Activated T-cell treated with anti-CD3 and anti-CD28 coated beads, Interleukin-2, amount 50 U/mL, for 4 hours (primary cell): ENCODE data around the gene TRPV5. TPM values are rescaled to one million over a fixed set of nuclear protein-coding genes. Genes with fewer than 3 reads are reported as not detected.

Experiments
- ATAC-seq, 2 donors: fragments of 200-7000 bp; cut with Tn5 transposase; one replicate each; pipeline ENCODE4 v1.10.0; 2021
- DNase-seq: peaks from one replicate; pipeline ENCODE4 v3.0.0-alpha.2; 2020
- H3K27me3 Mint-ChIP-seq: one replicate; pipeline ENCODE4 v1.8.0; 2021; ENCODE audit warnings: low read depth, mixed read lengths
- H3K36me3 Mint-ChIP-seq: one replicate; pipeline ENCODE4 v1.8.0; 2022; ENCODE audit warnings: mixed read lengths; ENCODE audit not compliant: insufficient read depth
- H3K4me1 Mint-ChIP-seq: one replicate; pipeline ENCODE4 v1.8.0; 2021; ENCODE audit warnings: low read depth, mixed read lengths
- H3K4me3 Mint-ChIP-seq: one replicate; pipeline ENCODE4 v1.8.0; 2021; ENCODE audit warnings: mild to moderate bottlenecking, moderate library complexity, mixed read lengths
- H3K9me3 Mint-ChIP-seq: one replicate; pipeline ENCODE4 v1.8.0; 2021; ENCODE audit warnings: mixed read lengths
- total RNA-seq, 3 donors: library from RNA; stranded (reverse); gene quantifications; one replicate each; pipeline ENCODE4 v1.2.1, GENCODE V29; 2021

Gene TRPV5
- total RNA-seq, 3 donors from 2014 or later = not detected

DNA sequence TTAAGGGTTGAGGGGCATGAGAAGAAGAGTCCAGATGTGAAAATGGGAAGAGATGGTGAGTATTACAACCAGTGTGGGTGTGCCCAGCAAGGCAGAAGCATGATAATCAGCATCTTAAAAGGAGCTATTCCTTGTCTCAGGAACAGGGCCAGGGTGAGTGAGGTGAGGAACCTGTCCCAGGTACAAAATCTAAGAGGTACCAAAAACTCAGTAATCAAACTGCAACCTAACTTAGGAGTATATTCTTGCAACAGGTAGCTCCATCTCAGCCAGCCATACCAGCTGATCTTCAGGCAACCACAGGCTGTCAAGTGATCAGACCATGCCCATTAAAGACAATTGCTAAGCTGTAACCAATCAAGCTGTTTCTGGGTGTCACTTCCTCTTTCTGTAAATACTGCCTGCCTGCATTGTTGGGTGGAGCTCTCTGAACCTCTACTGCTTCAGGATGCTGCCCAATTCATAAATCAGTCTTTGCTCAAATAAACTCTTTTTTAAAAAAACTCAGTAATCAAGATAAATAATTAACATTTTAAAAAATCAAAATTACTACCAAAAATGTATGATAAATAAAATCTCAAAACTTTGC is 21.2 kb upstream of the TRPV5 start:
- Mint-ChIP-seq H3K4me1 (no peaks in the 10 kb centered on the region), H3K9me3 (peaks cover 29% of the 10 kb centered on the region), H3K36me3 (no peaks in the 10 kb centered on the region), H3K27me3 (peaks cover 30% of the 10 kb centered on the region), H3K4me3 (no peak overlapping the region)
- DNase-seq (no peak), ATAC-seq (no peak)

DNA sequence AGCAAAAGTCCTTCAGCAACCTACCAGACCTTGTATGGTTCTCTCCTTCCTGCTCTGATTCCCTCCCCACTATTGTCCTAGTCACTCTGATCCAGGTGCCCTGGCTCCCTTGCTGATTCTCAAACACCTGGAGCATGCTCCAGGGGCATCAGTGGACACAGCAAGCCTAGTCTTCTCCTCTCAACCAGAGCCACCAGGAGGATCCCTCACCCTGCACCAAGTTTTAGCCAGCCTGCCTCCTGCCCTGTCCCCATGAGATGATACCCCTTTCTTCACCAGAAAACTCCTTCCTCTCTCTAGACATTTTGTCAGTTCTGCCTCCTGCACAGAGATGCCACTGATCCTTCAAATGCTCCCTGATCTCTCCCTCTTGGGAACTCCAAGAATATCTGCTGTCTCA is 16.7 kb upstream of the TRPV5 start:
- peaks cover 15% of the 10 kb centered on the region for H3K9me3 Mint-ChIP-seq
- ATAC-seq = no peak
- H3K27me3 Mint-ChIP-seq = peaks cover 27% of the 10 kb centered on the region
- H3K4me3 Mint-ChIP-seq = no peak overlapping the region
- no peaks in the 10 kb centered on the region for H3K36me3 Mint-ChIP-seq
- DNase-seq = no peak
- H3K4me1 Mint-ChIP-seq = no peaks in the 10 kb centered on the region

DNA sequence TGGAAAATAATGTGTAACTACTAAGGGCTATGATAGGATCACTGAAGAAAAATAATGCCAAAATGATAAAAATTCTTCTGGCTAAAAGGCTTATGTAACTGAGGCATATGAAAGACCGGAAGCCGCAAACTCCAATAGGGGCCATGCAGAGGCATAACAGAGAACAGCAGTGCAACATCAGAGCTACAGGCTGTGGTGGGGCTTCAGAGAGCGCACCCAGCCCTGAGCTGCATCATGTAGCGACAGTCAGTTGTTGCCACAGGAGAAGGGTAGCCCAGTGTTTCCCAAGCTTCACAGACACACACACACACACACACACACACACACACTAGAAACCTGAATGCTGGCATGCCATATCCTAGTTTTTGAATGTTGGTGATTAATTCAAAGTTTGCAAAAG is 15.1 kb upstream of the TRPV5 start:
- Mint-ChIP-seq H3K36me3 (no peaks in the 10 kb centered on the region), H3K4me3 (no peak overlapping the region), H3K27me3 (peaks cover 26% of the 10 kb centered on the region), H3K4me1 (no peaks in the 10 kb centered on the region), H3K9me3 (peaks cover 4% of the 10 kb centered on the region)
- no peak for ATAC-seq
- DNase-seq = no peak

DNA sequence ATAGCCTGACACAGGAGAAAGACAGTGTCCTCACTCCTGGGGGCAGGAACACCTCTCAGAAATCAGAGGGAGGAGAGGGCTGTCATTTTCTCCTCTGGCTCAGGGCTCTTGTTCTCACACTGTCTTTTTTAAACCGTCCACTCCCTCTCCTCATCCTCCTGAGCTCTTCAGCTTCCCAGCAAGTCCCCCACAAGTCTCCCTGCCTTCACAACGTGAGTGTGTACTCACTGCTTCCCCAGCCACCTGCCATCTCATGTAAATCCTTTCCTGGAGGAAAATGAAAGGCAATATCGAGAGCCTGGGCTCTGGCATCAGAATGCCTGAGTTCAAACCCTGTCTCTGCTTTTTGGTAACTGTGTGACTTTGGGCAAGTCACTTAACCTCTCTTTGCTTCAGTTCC is 11.5 kb upstream of the TRPV5 start:
- no peak for ATAC-seq
- H3K4me3 Mint-ChIP-seq = no peak overlapping the region
- H3K4me1 Mint-ChIP-seq = no peaks in the 10 kb centered on the region
- H3K9me3 Mint-ChIP-seq = no peaks in the 10 kb centered on the region
- peaks cover 8% of the 10 kb centered on the region for H3K27me3 Mint-ChIP-seq
- H3K36me3 Mint-ChIP-seq = no peaks in the 10 kb centered on the region
- no peak for DNase-seq

DNA sequence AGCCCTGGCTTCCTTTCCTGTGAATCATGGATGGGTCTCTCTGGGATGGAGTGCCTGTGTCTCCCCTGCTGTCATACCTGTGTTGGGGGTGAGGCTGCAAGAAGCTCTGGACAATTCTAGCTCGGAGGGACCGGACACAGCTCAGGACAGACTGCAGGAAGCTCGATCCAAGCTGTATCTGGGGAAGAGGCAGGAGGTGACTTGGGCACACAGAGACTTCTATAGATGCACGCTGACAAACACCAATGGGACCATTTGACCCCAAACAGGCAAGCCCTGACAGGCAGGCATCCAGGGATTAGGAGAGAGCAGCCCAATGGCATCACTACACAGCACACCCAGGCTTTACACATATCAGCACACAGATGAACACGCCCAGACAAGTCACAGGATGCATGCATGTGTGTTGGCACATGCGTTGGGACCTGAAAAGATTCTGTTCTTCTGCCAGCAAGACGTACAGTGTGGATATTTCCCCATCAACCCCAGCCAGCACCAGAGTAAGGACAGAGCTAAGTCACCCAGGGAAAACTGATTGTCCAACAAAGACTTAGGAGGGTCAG is 10.2 kb upstream of the TRPV5 start:
- no peak overlapping the region for H3K4me3 Mint-ChIP-seq
- DNase-seq (no peak), ATAC-seq (no peak)
- H3K27me3 Mint-ChIP-seq = peaks cover 5% of the 10 kb centered on the region
- H3K36me3 Mint-ChIP-seq = no peaks in the 10 kb centered on the region
- H3K4me1 Mint-ChIP-seq = no peaks in the 10 kb centered on the region
- H3K9me3 Mint-ChIP-seq = no peaks in the 10 kb centered on the region

DNA sequence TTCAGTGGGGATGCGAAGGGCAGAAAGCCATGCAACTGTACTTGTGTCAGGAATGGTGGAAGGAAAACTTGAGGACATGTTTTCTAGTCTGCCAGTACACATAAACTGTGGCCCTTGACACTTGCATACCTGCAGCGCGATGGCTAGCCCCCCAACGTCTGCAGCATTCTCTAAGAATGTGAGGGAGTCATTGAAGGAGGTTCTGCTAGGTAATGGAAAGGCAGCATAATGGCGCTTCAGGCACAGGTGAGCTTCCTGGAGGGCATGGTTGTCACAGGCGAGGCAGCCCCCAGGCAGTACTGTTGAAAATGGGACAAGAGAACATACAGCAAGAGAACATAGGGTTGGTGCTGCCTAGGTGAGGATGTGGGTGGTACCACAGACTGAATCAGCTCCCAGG is 9.2 kb upstream of the TRPV5 start:
- no peak overlapping the region for H3K4me3 Mint-ChIP-seq
- ATAC-seq = no peak
- no peaks in the 10 kb centered on the region for H3K4me1 Mint-ChIP-seq
- DNase-seq = no peak
- peaks cover 5% of the 10 kb centered on the region for H3K27me3 Mint-ChIP-seq
- H3K9me3 Mint-ChIP-seq = no peaks in the 10 kb centered on the region
- H3K36me3 Mint-ChIP-seq = no peaks in the 10 kb centered on the region

DNA sequence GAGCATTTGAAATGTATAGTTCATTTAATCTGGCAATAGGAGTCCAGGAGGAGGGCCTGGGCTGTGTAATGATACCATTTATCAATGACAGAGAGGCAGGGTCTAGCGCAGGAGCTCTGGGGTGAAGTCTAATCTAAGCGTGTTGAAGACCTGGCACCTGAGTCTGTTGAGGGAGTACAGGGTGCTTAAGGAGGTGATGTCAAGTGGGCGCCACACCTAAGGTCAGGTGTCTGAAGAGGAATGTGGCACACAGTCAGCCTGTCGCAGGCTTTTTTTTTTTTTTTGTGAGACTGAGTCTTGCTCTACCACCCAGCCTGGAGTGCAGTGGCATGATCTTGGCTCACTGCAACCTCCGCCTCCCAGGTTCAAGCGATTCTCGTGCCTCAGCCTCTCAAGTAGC is 8.0 kb upstream of the TRPV5 start:
- ATAC-seq = no peak
- H3K9me3 Mint-ChIP-seq = no peaks in the 10 kb centered on the region
- H3K36me3 Mint-ChIP-seq = no peaks in the 10 kb centered on the region
- H3K4me1 Mint-ChIP-seq = no peaks in the 10 kb centered on the region
- peaks cover under 1% of the 10 kb centered on the region for H3K27me3 Mint-ChIP-seq
- H3K4me3 Mint-ChIP-seq = no peak overlapping the region
- DNase-seq = no peak

DNA sequence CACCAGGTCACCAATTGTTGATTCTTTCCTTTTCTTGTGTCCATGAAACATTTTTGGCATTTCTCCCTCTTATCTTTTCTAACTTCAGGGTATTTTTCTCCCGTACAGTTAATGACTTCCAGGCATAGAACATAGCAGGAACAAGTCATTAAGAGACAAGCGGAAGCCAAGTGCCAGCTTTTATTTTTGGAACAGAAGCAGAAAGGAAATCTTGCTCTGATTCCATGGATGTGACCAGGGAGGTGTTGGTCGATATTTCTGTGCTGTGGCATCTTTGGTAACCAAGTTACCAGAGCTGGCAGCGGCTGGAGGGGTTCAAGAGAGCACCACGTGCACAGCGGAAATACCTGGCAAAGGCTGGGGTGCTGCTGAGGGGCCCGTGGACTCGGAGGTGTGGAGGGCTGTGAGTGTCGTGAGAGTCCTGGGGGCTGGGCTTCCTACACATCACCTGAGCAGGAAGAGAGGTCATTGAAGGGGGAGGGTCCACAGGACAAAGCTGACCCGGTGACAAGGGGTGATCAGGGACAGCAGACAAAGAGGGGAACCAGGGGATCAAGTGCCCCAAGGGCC is 7.5 kb upstream of the TRPV5 start:
- ATAC-seq = no peak
- DNase-seq = no peak
- Mint-ChIP-seq H3K36me3 (no peaks in the 10 kb centered on the region), H3K4me1 (no peaks in the 10 kb centered on the region), H3K9me3 (no peaks in the 10 kb centered on the region), H3K27me3 (no peaks in the 10 kb centered on the region), H3K4me3 (no peak overlapping the region)

DNA sequence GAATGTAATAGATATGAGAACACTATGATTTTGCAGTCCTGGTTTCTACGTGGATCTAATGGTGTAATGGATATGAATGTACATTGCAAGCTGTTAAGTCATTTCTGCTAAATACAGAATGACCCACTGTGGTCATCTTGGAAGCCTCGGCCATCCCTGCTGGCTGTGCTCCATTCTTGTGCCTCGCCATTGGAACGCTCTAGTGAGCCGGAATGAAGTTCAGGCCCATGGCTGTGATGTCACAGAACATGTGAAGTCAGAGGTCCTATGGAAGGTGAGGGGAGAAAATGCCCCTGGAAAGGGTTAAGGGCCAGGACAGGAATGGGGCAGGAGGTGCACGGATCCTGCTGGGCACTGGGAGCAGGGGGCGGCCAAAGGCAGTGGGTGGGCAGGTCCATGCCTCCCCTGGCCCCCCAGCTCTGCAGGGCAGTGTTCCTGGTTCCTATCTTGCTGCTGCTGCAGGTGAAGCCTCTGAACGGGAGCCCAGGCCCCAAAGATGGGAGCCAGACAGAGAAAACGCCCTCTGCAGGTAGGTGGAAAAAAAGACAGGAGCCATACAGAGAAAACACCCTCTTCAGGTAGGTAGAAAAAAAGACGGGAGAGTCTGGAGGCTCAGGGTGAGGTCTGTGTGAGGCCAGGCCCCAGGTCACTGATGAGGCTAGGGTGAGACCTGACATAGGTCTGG is 5.8 kb upstream of the TRPV5 start, which contains the start of gene LLCFC1:
Gene LLCFC1, plus strand, starts transcription at position 259 of the 685 bp plus-strand sequence. Its CDS starts 138 bp downstream, at position 397.
- H3K9me3 Mint-ChIP-seq = no peaks in the 10 kb centered on the region
- H3K4me1 Mint-ChIP-seq = no peaks in the 10 kb centered on the region
- DNase-seq (no peak), ATAC-seq (peak in 1 of 2 donors; percentile 50)
- H3K36me3 Mint-ChIP-seq = no peaks in the 10 kb centered on the region
- H3K4me3 Mint-ChIP-seq = no peak within 1 kb of the TSS
- H3K27me3 Mint-ChIP-seq = peaks cover 2% of the 10 kb centered on the region

DNA sequence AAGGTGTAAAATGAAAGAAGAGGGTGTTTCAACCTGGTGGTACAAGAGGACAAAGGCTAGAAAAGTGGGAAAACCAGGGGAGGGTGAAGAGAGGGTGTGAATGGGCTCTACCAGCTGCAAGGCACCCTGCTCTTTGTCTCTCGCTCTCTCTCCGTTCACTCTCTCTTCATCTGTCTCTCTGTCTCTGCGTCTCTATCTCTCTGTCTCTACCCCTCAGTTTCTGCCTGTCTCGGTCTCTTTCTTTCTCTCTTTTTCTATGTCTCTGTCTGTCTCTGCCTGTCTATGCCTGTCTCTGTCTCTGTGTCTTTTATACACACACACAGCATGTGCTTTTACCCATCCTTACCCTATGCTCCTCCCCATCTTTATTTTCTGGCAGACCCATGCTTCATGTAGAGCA is 5.1 kb upstream of the TRPV5 start:
- H3K9me3 Mint-ChIP-seq = no peaks in the 10 kb centered on the region
- H3K27me3 Mint-ChIP-seq = peaks cover 2% of the 10 kb centered on the region
- no peaks in the 10 kb centered on the region for H3K36me3 Mint-ChIP-seq
- no peaks in the 10 kb centered on the region for H3K4me1 Mint-ChIP-seq
- DNase-seq = no peak
- H3K4me3 Mint-ChIP-seq = no peak overlapping the region
- ATAC-seq = no peak

DNA sequence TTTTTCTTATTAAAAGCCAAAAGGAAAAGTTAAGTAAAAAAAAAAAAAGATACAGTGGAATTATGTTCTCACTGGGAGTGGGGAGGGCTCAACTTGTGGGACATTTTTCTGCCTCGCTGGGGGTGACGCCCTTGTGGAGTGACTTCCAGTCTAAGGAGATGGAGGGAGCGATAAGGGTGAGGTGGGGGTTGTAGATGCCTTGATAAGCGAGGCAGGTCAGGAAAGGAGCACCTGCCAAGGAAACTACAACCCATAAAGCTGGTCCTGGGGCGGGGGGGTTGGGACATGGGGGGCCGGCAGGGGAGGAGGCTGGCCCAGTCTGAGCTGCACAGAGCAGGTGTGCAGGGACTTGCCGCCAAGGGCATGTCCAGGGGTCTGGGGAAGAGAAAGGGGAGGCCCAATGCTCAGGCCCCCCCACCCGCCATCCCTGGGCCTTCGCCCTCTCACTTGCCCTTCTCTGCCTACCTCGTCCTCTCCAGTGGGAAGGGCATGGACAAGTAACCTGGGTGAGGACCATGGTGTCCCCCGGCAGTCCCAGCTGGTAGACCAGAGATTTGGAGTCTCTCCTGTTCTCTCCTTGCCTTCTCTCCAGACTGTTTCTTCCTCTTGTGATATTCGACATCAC is 2.5 kb upstream of the TRPV5 start:
- H3K36me3 Mint-ChIP-seq = no peaks in the 10 kb centered on the region
- no peaks in the 10 kb centered on the region for H3K4me1 Mint-ChIP-seq
- ATAC-seq (no peak), DNase-seq (no peak)
- H3K4me3 Mint-ChIP-seq = no peak overlapping the region
- no peaks in the 10 kb centered on the region for H3K9me3 Mint-ChIP-seq
- H3K27me3 Mint-ChIP-seq = peaks cover 4% of the 10 kb centered on the region

DNA sequence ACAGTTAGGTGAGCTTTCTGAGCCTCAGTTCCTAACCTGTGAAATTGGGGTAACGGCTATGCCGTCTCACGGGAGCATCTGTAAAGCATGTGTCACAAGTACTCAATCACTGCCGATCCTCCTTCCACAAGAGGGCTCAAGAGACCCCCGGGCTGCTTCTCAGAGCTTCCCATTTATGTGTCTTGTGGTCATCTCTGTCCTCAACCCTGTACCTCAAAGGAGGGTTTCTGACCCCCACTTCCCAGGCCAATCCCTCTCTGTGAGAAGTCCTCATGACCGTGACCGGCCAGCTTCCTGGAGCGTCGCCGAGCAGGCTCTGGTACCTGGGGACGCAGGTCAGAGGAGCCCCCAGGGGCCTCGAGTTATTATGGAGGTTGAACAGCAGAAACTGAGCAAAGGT is 510 bp upstream of the TRPV5 start:
- no peaks in the 10 kb centered on the region for H3K36me3 Mint-ChIP-seq
- no peaks in the 10 kb centered on the region for H3K9me3 Mint-ChIP-seq
- DNase-seq = no peak
- no peaks in the 10 kb centered on the region for H3K4me1 Mint-ChIP-seq
- no peak for ATAC-seq
- no peak overlapping the region for H3K4me3 Mint-ChIP-seq
- peaks cover 4% of the 10 kb centered on the region for H3K27me3 Mint-ChIP-seq

DNA sequence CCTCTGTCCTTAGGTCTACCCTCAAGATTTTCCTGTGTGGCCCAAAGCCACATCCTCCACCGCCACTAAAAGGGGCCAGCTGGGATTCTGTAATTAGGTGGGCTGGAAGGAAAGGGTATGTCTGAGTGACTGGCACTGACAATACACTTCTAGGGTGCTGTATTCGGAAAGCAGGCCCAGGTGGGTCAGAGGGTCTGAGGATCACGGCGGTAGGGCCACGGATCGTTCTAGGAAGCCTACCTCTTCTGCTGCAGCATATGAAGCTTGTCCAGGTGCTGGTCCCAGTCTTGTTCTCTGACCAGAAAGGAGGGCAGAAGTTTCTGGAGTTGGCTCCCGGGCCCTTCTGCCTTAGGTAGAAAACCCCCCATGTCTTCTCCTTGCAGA is 462 bp downstream of the TRPV5 start:
- Mint-ChIP-seq H3K4me3 (no peak overlapping the region), H3K27me3 (peaks cover 4% of the 10 kb centered on the region), H3K36me3 (no peaks in the 10 kb centered on the region), H3K9me3 (no peaks in the 10 kb centered on the region), H3K4me1 (no peaks in the 10 kb centered on the region)
- no peak for ATAC-seq
- DNase-seq = no peak

DNA sequence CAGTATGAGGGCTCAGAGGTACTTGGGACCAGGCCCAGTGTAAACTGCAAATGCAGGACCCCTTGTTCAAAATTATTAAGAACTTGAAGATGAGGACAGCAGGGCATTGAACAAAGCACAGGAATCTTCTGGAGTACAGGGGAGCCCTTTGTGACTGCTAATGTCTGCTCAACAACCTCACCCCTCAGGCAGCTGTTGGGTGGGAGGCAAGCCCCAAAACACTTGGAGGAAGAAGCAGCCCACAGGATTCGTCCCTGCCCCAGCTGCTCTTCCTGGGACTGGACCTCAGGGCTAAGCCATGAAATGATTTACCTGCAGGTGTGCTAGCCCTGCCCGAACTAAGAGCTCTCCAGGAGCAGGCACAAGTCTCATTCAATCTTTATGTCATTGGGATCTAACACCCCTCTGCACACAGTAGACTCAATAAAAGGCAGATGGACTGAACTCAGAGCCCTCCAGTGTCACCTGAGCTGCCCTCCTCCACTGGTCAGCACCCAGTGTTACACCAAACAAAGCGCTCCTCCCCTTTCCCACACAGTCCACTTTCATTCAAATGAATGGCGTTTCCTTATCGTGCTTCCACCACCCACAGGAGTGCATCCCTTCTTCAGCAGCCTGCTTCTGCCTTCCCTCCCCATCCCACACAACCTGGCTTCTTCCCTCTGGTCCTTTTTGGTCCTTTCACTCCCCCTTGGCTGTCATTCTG is 1.0 kb downstream of the TRPV5 start:
- Mint-ChIP-seq H3K27me3 (peaks cover 4% of the 10 kb centered on the region), H3K4me1 (no peaks in the 10 kb centered on the region), H3K4me3 (no peak overlapping the region), H3K36me3 (no peaks in the 10 kb centered on the region), H3K9me3 (no peaks in the 10 kb centered on the region)
- DNase-seq = no peak
- no peak for ATAC-seq
